A549 (cell line): ENCODE data around the gene GLS. TPM values are rescaled to one million over a fixed set of nuclear protein-coding genes. Genes with fewer than 3 reads are reported as not detected.

ENCODE experiments used
- ATAC-seq, 2 experiments: fragments of 200-7000 bp in 1 of 2; fragments of >200 bp in 1 of 2; cut with Nextera tagmentation in 1 of 2; cut with Tn5 transposase in 1 of 2; 3 replicates each; pipeline versions ENCODE4 v1.8.0 to v1.9.1; 2018 to 2020; ENCODE audit warnings: mild to moderate bottlenecking in 1 of 2, moderate library complexity in 1 of 2
- CTCF ChIA-PET: fragments of 300-600 bp; sonication (Branson Sonifier 250); formaldehyde crosslinking; extraction: SDS; loops from one replicate; lab custom pipeline; 2021; ENCODE audit warnings: antibody characterized with exemption, inconsistent platforms; lab: Yijun Ruan, JAX
- POLR2A ChIA-PET: fragments of 350-600 bp; formaldehyde crosslinking; extraction: SDS; loops from one replicate; lab custom pipeline; 2021; ENCODE audit warnings: antibody characterized with exemption, inconsistent platforms; lab: Yijun Ruan, JAX
- DNase-seq, 2 experiments: peaks; one replicate each; pipeline versions ENCODE4 v3.0.0 to v3.0.0-alpha.2; 2011 to 2016; ENCODE audit warnings: low read depth in 1 of 2, low spot score in 1 of 2
- FAIRE-seq: peaks from 2 replicates; lab custom pipeline; 2011; peaks lifted over from hg19 to GRCh38; lab: Jason Lieb, UNC
- H3K27ac ChIP-seq, 2 experiments: fragments of >200 bp; sonication (Bioruptor Twin); formaldehyde crosslinking; 3 replicates each; pipeline ENCODE4 v1.5.1; 2016 to 2017
- H3K4me1 ChIP-seq: fragments of >200 bp; sonication (Bioruptor Twin); formaldehyde crosslinking; 3 replicates; pipeline ENCODE4 v1.6.1; 2016
- H3K4me2 ChIP-seq: fragments of >200 bp; sonication (Bioruptor Twin); formaldehyde crosslinking; 3 replicates; pipeline ENCODE4 v1.6.1; 2016
- H3K4me3 ChIP-seq: fragments of >200 bp; sonication (Bioruptor Twin); formaldehyde crosslinking; 3 replicates; pipeline ENCODE4 v1.5.1; 2016
- H3K9me3 ChIP-seq: fragments of >200 bp; sonication (Bioruptor Twin); formaldehyde crosslinking; 3 replicates; pipeline ENCODE4 v1.6.1; 2016
- CEBPB ChIP-seq, 2 experiments: fragments of >200 bp in 1 of 2; sonication (Bioruptor Twin) in 1 of 2; formaldehyde crosslinking in 1 of 2; IDR thresholded peaks; 2 replicates each; pipeline ENCODE4 v1.6.1; 2012 to 2016
- CTCF ChIP-seq: fragments of >200 bp; sonication (Bioruptor Twin); formaldehyde crosslinking; IDR thresholded peaks from 3 replicates; pipeline ENCODE4 v1.5.1; 2016
- EHMT2 ChIP-seq: fragments of 200-600 bp; sonication (generic); IDR thresholded peaks from 2 replicates; pipeline ENCODE4 v1.6.1; 2016; ENCODE audit warnings: antibody characterized with exemption, low read depth, mild to moderate bottlenecking, moderate library complexity
- ELK1 ChIP-seq: fragments of 150-350 bp; IDR thresholded peaks from 2 replicates; pipeline ENCODE4 v1.6.1; 2014; ENCODE audit warnings: low read depth, mild to moderate bottlenecking, low read length
- FOSL2 ChIP-seq, 2 experiments: fragments of 450-650 bp in 1 of 2; fragments of >200 bp in 1 of 2; sonication (Bioruptor Twin) in 1 of 2; formaldehyde crosslinking; IDR thresholded peaks; 2 replicates each; pipeline versions ENCODE4 v1.5.0 to v1.6.1; 2016 to 2020; ENCODE audit warnings: mild to moderate bottlenecking in 1 of 2, moderate library complexity in 1 of 2
- FOXS1 ChIP-seq: fragments of 250-450 bp; sonication (Bioruptor Pico); IDR thresholded peaks from 2 replicates; pipeline ENCODE4 v1.5.0; 2020; ENCODE audit warnings: mild to moderate bottlenecking, moderate library complexity
- HEYL ChIP-seq: fragments of 250-450 bp; sonication (Bioruptor Pico); IDR thresholded peaks from 2 replicates; pipeline ENCODE4 v1.8.0; 2021; ENCODE audit warnings: mild to moderate bottlenecking, moderate library complexity
- HOXA7 ChIP-seq: fragments of 250-450 bp; sonication (Bioruptor Pico); IDR thresholded peaks from 2 replicates; pipeline ENCODE4 v1.5.0; 2020; ENCODE audit warnings: mild to moderate bottlenecking, moderate library complexity
- JUN ChIP-seq, 2 experiments: fragments of >200 bp; sonication (Bioruptor Twin); formaldehyde crosslinking; IDR thresholded peaks; 2 replicates in 1 of 2; 3 replicates in 1 of 2; pipeline ENCODE4 v1.6.1; 2016 to 2017
- KDM1A ChIP-seq: fragments of 200-600 bp; sonication (generic); IDR thresholded peaks from 2 replicates; pipeline ENCODE4 v1.6.1; 2016; ENCODE audit warnings: low read depth, mild to moderate bottlenecking
- KDM5A ChIP-seq: fragments of 200-600 bp; sonication (generic); IDR thresholded peaks from 2 replicates; pipeline ENCODE4 v1.6.1; 2016; ENCODE audit warnings: antibody characterized with exemption, mild to moderate bottlenecking
- MAFK ChIP-seq: fragments of 450-650 bp; IDR thresholded peaks from 2 replicates; pipeline ENCODE4 v1.6.1; 2014; ENCODE audit not compliant: partially characterized antibody
- MAX ChIP-seq: IDR thresholded peaks from 2 replicates; pipeline ENCODE4 v1.6.1; 2012
- MYC ChIP-seq: IDR thresholded peaks from 2 replicates; pipeline ENCODE4 v1.6.1; 2012; ENCODE audit warnings: mild to moderate bottlenecking, inconsistent platforms, low read length, improper control_type of control experiment, borderline replicate concordance
- POLR2AphosphoS2 ChIP-seq: conservative IDR thresholded peaks from 2 replicates; pipeline ENCODE4 v1.6.1; 2012; ENCODE audit warnings: low read length, improper control_type of control experiment, inconsistent platforms
- RAD21 ChIP-seq, 2 experiments: fragments of >200 bp in 1 of 2; sonication (Bioruptor Twin) in 1 of 2; formaldehyde crosslinking in 1 of 2; IDR thresholded peaks in 1 of 2; conservative IDR thresholded peaks in 1 of 2; 2 replicates in 1 of 2; 3 replicates in 1 of 2; pipeline ENCODE4 v1.6.1; 2012 to 2018; ENCODE audit warnings: inconsistent platforms in 1 of 2
- RARB ChIP-seq: fragments of 250-450 bp; sonication (Bioruptor Pico); IDR thresholded peaks from 2 replicates; pipeline ENCODE4 v1.8.0; 2021; ENCODE audit warnings: mild to moderate bottlenecking, moderate library complexity
- RCOR1 ChIP-seq: fragments of 150-350 bp; IDR thresholded peaks from 2 replicates; pipeline ENCODE4 v1.6.1; 2014; ENCODE audit warnings: antibody characterized with exemption, low read length, low read depth
- RFX5 ChIP-seq: fragments of 450-650 bp; IDR thresholded peaks from 2 replicates; pipeline ENCODE4 v1.7.1; 2014; ENCODE audit warnings: antibody characterized with exemption, mild to moderate bottlenecking, moderate library complexity
- RNF2 ChIP-seq: fragments of 200-600 bp; sonication (generic); IDR thresholded peaks from 2 replicates; pipeline ENCODE4 v1.6.1; 2016; ENCODE audit warnings: low read depth, mild to moderate bottlenecking, antibody characterized with exemption, moderate library complexity, borderline replicate concordance
- TFCP2L1 ChIP-seq: fragments of 250-450 bp; sonication (Bioruptor Pico); IDR thresholded peaks from 2 replicates; pipeline ENCODE4 v1.5.0; 2021; ENCODE audit warnings: mild to moderate bottlenecking
- WGBS: methylation state at CpG from one replicate; pipeline ENCODE4 v1.1.6; 2017; ENCODE audit errors: missing lambda C conversion rate; 5-methylcytosine and 5-hydroxymethylcytosine counted together
- polyA plus RNA-seq, 4 experiments: library from polyadenylated mRNA; depleted of rRNA in 3 of 4; stranded (reverse); fragments of >200 nt; fragmentation: RNase III in 1 of 4; extraction: RNeasy Plus Mini Kit Qiagen cat#74134 plus additional on column Dnase treatment in 1 of 4; gene quantifications; 2 replicates in 3 of 4; 3 replicates in 1 of 4; pipeline ENCODE4 v1.2.3, GENCODE V29; 2011 to 2017
- TF ChIP-seq, protein P1 (sequence below): IDR thresholded peaks from 2 replicates; pipeline ENCODE4 v1.6.1; 2012
- TF ChIP-seq, protein P2 (sequence below): fragments of 250-450 bp; sonication (Bioruptor Pico); IDR thresholded peaks from 2 replicates; pipeline ENCODE4 v1.5.0; 2020; ENCODE audit warnings: low read depth, mild to moderate bottlenecking, moderate library complexity
- TF ChIP-seq, protein P3 (sequence below): fragments of 450-650 bp; IDR thresholded peaks from 2 replicates; pipeline ENCODE4 v1.6.1; 2014; ENCODE audit warnings: antibody characterized with exemption
- TF ChIP-seq, protein P4 (sequence below): fragments of >200 bp; sonication (Bioruptor Twin); formaldehyde crosslinking; IDR thresholded peaks from 2 replicates; pipeline ENCODE4 v1.6.1; 2016
- TF ChIP-seq, protein P5 (sequence below): fragments of 250-450 bp; sonication (Bioruptor Pico); IDR thresholded peaks from 2 replicates; pipeline ENCODE4 v1.5.0; 2021; ENCODE audit warnings: mild to moderate bottlenecking, moderate library complexity, borderline replicate concordance

GLS gene
- polyA plus RNA-seq, 2 of the 4 experiments (the other 2 are of a cell fraction): 269 to 321 TPM

DNA sequence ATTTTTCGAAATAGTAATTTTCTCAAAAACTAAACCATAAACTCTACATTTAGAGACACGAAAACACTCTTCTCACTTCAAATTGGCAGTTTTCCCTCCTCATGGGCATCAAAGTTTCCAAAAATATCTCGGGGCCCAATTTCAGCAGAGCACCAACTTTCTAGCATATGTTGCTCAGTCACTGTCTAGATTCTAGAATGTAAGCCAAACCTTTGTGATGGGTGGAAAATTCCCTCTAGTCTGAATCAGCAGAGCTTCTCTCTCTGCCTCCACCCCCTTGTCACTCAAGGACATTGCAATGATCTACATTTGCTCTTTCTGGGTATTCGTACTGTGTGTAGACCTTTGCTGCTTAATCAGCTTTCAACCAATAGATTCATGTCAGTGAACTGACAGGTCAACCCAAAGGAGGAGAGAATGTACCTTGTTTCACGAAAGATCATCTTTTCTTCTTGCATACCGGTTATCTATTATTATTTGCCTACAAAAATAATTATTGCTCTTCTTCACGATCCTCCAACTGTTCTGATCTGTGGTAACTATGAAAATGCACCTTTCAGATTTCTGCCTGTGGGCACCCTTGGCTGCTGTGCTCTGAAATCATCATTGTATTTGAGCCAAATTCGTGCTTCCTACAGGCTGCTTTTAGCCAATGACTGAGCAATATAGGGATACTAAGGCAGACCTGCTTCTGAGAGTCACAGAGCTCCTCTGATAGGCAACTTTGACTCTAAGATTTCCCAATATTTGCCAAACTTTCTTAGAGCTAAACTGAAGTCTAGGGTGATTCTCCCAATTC lies 38.7 kb upstream of the GLS start:
- ATAC-seq: peak; percentile 57 to 64
- H3K9me3 ChIP-seq: no peaks in the 10 kb centered on the region
- WGBS: 28% methylated on average over 8 of the region's 8 CpGs
- peak overlapping the region; percentile 73 for H3K4me2 ChIP-seq
- H3K27ac ChIP-seq: peak overlapping the region; percentile 80 to 92
- peak; percentile 76 for FAIRE-seq
- peak; percentile 60 to 79 for DNase-seq
- no peak overlapping the region for H3K4me3 ChIP-seq
- peaks cover 95% of the 10 kb centered on the region for H3K4me1 ChIP-seq
- ChIA-PET POLR2A (interaction anchor here (1.0 kb wide), 1 partner anchor 200 kb away, joined by 3 read pairs; no protein-coding TSS in a partner anchor), CTCF (interaction anchor here (0.6 to 2.2 kb wide), 3 partner anchors 9 to 33 kb away, joined by 3 to 5 read pairs (median 4); no protein-coding TSS in a partner anchor)
- TF ChIP-seq MAX: peak; percentile 75
- TF ChIP-seq, protein P1, sequence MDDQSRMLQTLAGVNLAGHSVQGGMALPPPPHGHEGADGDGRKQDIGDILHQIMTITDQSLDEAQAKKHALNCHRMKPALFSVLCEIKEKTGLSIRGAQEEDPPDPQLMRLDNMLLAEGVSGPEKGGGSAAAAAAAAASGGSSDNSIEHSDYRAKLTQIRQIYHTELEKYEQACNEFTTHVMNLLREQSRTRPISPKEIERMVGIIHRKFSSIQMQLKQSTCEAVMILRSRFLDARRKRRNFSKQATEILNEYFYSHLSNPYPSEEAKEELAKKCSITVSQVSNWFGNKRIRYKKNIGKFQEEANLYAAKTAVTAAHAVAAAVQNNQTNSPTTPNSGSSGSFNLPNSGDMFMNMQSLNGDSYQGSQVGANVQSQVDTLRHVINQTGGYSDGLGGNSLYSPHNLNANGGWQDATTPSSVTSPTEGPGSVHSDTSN: no peak
- no peak for TF ChIP-seq HEYL (CRISPR knock-in tag)
- no peak for TF ChIP-seq POLR2AphosphoS2
- no peak for TF ChIP-seq KDM5A
- no peak; a peak in 1 of 4 replicates for TF ChIP-seq CEBPB (IDR thresholded peaks at IDR 0.05)
- no peak for TF ChIP-seq RNF2
- no peak for TF ChIP-seq CTCF
- peak; percentile 47 for TF ChIP-seq MAFK
- TF ChIP-seq ELK1: no peak
- 0 out of 2 replicates have a peak, but pooled peaks have one; percentile 35 for TF ChIP-seq HOXA7 (CRISPR knock-in tag)
- no peak for TF ChIP-seq KDM1A
- no peak for TF ChIP-seq FOSL2 (IDR thresholded peaks at IDR 0.05)
- TF ChIP-seq FOSL2 (CRISPR knock-in tag; IDR thresholded peaks at IDR 0.05): peak; percentile 26
- TF ChIP-seq JUN (IDR thresholded peaks at IDR 0.05): peak; percentile 17 to 29; a peak in 1 of 5 replicates
- no peak for TF ChIP-seq FOXS1 (CRISPR knock-in tag)
- TF ChIP-seq RFX5: no peak
- no peak for TF ChIP-seq MYC
- TF ChIP-seq, protein P2, sequence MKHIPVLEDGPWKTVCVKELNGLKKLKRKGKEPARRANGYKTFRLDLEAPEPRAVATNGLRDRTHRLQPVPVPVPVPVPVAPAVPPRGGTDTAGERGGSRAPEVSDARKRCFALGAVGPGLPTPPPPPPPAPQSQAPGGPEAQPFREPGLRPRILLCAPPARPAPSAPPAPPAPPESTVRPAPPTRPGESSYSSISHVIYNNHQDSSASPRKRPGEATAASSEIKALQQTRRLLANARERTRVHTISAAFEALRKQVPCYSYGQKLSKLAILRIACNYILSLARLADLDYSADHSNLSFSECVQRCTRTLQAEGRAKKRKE (CRISPR knock-in tag): peak; percentile 75; the same call in 1 of the 2 replicates
- TF ChIP-seq, protein P3, sequence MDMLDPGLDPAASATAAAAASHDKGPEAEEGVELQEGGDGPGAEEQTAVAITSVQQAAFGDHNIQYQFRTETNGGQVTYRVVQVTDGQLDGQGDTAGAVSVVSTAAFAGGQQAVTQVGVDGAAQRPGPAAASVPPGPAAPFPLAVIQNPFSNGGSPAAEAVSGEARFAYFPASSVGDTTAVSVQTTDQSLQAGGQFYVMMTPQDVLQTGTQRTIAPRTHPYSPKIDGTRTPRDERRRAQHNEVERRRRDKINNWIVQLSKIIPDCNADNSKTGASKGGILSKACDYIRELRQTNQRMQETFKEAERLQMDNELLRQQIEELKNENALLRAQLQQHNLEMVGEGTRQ: no peak
- TF ChIP-seq, protein P4, sequence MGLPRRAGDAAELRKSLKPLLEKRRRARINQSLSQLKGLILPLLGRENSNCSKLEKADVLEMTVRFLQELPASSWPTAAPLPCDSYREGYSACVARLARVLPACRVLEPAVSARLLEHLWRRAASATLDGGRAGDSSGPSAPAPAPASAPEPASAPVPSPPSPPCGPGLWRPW: no peak
- TF ChIP-seq, protein P5, sequence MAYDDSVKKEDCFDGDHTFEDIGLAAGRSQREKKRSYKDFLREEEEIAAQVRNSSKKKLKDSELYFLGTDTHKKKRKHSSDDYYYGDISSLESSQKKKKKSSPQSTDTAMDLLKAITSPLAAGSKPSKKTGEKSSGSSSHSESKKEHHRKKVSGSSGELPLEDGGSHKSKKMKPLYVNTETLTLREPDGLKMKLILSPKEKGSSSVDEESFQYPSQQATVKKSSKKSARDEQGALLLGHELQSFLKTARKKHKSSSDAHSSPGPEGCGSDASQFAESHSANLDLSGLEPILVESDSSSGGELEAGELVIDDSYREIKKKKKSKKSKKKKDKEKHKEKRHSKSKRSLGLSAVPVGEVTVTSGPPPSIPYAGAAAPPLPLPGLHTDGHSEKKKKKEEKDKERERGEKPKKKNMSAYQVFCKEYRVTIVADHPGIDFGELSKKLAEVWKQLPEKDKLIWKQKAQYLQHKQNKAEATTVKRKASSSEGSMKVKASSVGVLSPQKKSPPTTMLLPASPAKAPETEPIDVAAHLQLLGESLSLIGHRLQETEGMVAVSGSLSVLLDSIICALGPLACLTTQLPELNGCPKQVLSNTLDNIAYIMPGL (CRISPR knock-in tag): no peak
- TF ChIP-seq RAD21 (conservative IDR thresholded peaks at IDR 0.05 in 1 of 2, IDR thresholded peaks at IDR 0.05 in 1 of 2): 0 out of 5 replicates have a peak, but pooled peaks of 1 of the 2 experiments have one; percentile 11
- no peak for TF ChIP-seq RARB
- TF ChIP-seq EHMT2: no peak
- TF ChIP-seq RCOR1: no peak
- TF ChIP-seq TFCP2L1 (CRISPR knock-in tag): no peak
